GM12878 (cell line): ENCODE measurements around the gene ADPRS. TPM values are rescaled to one million over a fixed set of nuclear protein-coding genes. Genes with fewer than 3 reads are reported as not detected.

ENCODE experiments used
- ATAC-seq: fragments of 200-7000 bp; cut with Tn5 transposase; 3 replicates; pipeline ENCODE4 v1.9.1; 2020; ENCODE audit warnings: mild to moderate bottlenecking, moderate library complexity
- BruUV-seq: library from RNA; stranded (reverse); fragments of 400-500 nt; replicated peaks from 2 replicates; lab custom pipeline; 2021; lab: Mats Ljungman, UMichigan
- CTCF ChIA-PET: fragments of 300-600 bp; sonication (Branson Sonifier 250); formaldehyde crosslinking; extraction: SDS; loops from one replicate; lab custom pipeline; 2021; ENCODE audit warnings: inconsistent platforms; lab: Yijun Ruan, JAX
- POLR2A ChIA-PET: fragments of 350-600 bp; formaldehyde crosslinking; extraction: SDS; loops from one replicate; lab custom pipeline; 2021; ENCODE audit warnings: inconsistent platforms; lab: Charles Lee
- RAD21 ChIA-PET: fragments of 300-600 bp; sonication (Branson Sonifier 250); formaldehyde crosslinking; loops from one replicate; lab custom pipeline; 2023; ENCODE audit warnings: antibody characterized with exemption; ENCODE audit not compliant: unreplicated experiment; lab: Charles Lee
- SMC1A ChIA-PET: fragments of 300-600 bp; sonication (Branson Sonifier 250); formaldehyde crosslinking; loops from one replicate; lab custom pipeline; 2023; ENCODE audit not compliant: unreplicated experiment, uncharacterized antibody; lab: Charles Lee
- DNase-seq: peaks from one replicate; pipeline ENCODE4 v3.0.0-alpha.2; 2011; ENCODE audit warnings: low read depth, low spot score
- FAIRE-seq: peaks from 3 replicates; lab custom pipeline; 2011; peaks lifted over from hg19 to GRCh38; lab: Jason Lieb, UNC
- H2AFZ ChIP-seq: 2 replicates; pipeline ENCODE4 v1.6.0; 2011; ENCODE audit warnings: low read depth, low read length, control low read depth; ENCODE audit not compliant: control insufficient read depth
- H3K27ac ChIP-seq: 2 replicates; pipeline ENCODE4 v1.5.1; 2011; ENCODE audit warnings: control low read depth; ENCODE audit not compliant: control insufficient read depth, insufficient read depth
- H3K27me3 ChIP-seq, 2 experiments: replicated peaks in 1 of 2; 2 replicates each; pipeline versions ENCODE4 v1.6.0 to v1.6.1; 2011; ENCODE audit warnings: low read length in 1 of 2; ENCODE audit not compliant: control insufficient read depth in 2 of 2, insufficient read depth in 2 of 2
- H3K36me3 ChIP-seq, 2 experiments: 2 replicates each; pipeline ENCODE4 v1.5.1; 2011; ENCODE audit warnings: low read length in 1 of 2; ENCODE audit not compliant: control insufficient read depth in 2 of 2, insufficient read depth in 2 of 2
- H3K4me1 ChIP-seq: 2 replicates; pipeline ENCODE4 v1.6.1; 2011; ENCODE audit warnings: mild to moderate bottlenecking, low read length, moderate library complexity, mixed read lengths; ENCODE audit not compliant: control insufficient read depth, insufficient read depth
- H3K4me2 ChIP-seq: 2 replicates; pipeline ENCODE4 v1.6.0; 2011; ENCODE audit warnings: control low read depth; ENCODE audit not compliant: control insufficient read depth, insufficient read depth
- H3K4me3 ChIP-seq: fragments of 200-600 bp; sonication (generic); 2 replicates; pipeline ENCODE4 v1.5.1; 2016
- H3K79me2 ChIP-seq: 2 replicates; pipeline ENCODE4 v1.6.0; 2011; ENCODE audit warnings: low read length; ENCODE audit not compliant: control insufficient read depth, insufficient read depth
- H3K9ac ChIP-seq: 2 replicates; pipeline ENCODE4 v1.8.0; 2011; ENCODE audit warnings: low read length, control low read depth, mixed read lengths; ENCODE audit not compliant: control insufficient read depth, insufficient read depth
- H3K9me3 ChIP-seq: replicated peaks from 3 replicates; pipeline ENCODE4 v1.5.1; 2011; ENCODE audit warnings: mild to moderate bottlenecking, low read length; ENCODE audit not compliant: control insufficient read depth, insufficient read depth
- H4K20me1 ChIP-seq: 2 replicates; pipeline ENCODE4 v1.6.0; 2011; ENCODE audit not compliant: control insufficient read depth, insufficient read depth
- KDM1A ChIP-seq: fragments of 200-600 bp; sonication (generic); IDR thresholded peaks from 2 replicates; pipeline ENCODE4 v1.6.1; 2016; ENCODE audit warnings: borderline replicate concordance
- POLR2A ChIP-seq: IDR thresholded peaks from 2 replicates; pipeline ENCODE4 v1.6.1; 2011; ENCODE audit warnings: low read depth, mild to moderate bottlenecking, low read length
- WGBS: methylation state at CpG from one replicate; pipeline ENCODE4 v1.1.6; 2016; ENCODE audit warnings: low lambda C conversion rate; ENCODE audit not compliant: insufficient replicate concordance, insufficient coverage; ENCODE audit errors: missing lambda C conversion rate; 5-methylcytosine and 5-hydroxymethylcytosine counted together
- in situ Hi-C: fragments of 300-500 bp; cut with MboI; formaldehyde crosslinking; loops from 9 replicates; pipeline ENCODE4 v1.14.3; 2018; ENCODE audit warnings: mixed read lengths
- intact Hi-C: fragments of 100-400 bp; cut with micrococcal nuclease; formaldehyde crosslinking; loops from one replicate; pipeline ENCODE4 v1.14.2; 2022; ENCODE audit not compliant: unreplicated experiment
- polyA plus RNA-seq, 11 experiments: library from polyadenylated mRNA; depleted of rRNA in 4 of 11; unstranded in 6 of 11; stranded (reverse) in 5 of 11; fragments of >200 nt; fragmentation: Nextera tagmentation in 4 of 11; fragmentation: Illumina TruSeq in 1 of 11; extraction: Ambion mirVana in 4 of 11; extraction: Trizol in 1 of 11; gene quantifications; 1 replicate in 1 of 11; 2 replicates in 10 of 11; pipeline versions ENCODE4 v1.2.1 to v1.2.3, GENCODE V29; 2011 to 2016; ENCODE audit warnings: inconsistent platforms in 2 of 11, missing spikeins in 2 of 11, low read depth in 1 of 11
- total RNA-seq, 4 experiments: library from RNA; depleted of rRNA in 3 of 4; stranded (reverse); fragments of >200 nt in 3 of 4; fragmentation: Illumina TruSeq in 1 of 4; extraction: Trizol in 1 of 4; gene quantifications; 2 replicates each; pipeline versions ENCODE4 v1.2.1 to v1.2.3, GENCODE V29; 2013 to 2021
- TF ChIP-seq, protein P1 (sequence below): IDR thresholded peaks from 2 replicates; pipeline ENCODE4 v1.6.1; 2012; ENCODE audit warnings: improper control_type of control experiment, low read depth, low read length; ENCODE audit not compliant: insufficient replicate concordance

The ADPRS gene
- total and polyA plus RNA-seq, 10 of the 15 experiments (the other 5 are each of a cell fraction or from before 2014, with no cell fraction given) = 7.6 to 57.6 (median 39.1) TPM

DNA sequence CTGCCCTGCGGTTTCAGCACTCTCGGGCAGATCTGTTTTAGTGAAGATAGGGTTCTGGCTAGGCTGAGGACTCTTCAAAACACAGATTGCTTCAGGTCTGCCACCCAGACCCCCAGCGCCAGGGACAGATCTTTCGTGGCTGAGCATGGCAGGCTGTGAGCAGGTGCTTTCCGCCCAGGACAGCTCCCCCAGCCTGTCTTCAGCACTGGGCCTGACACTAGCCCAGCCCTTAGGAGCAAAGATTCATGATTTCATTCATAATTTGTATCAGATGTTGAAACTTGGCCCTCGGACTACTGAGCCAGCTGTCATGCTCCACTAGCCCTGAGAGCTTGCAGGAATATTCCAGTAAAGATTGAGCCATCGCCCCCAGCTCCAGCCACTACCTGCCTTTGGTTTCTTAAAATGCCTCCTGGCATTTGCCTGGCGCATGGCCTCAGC, 5.9 kb downstream of the ADPRS start:
- WGBS = 75% methylated on average over 8 of the region's 8 CpGs
- ChIA-PET POLR2A (no interaction called here), RAD21 (interaction anchor here (0.9 to 1.3 kb wide), 3 partner anchors 40 to 326 kb away, joined by 3 to 7 read pairs (median 4); no protein-coding TSS in a partner anchor), SMC1A (interaction anchor here (0.6 to 1.6 kb wide), 7 partner anchors 40 to 523 kb away, joined by 3 to 8 read pairs (median 3); partner anchors contain the start of gene TRAPPC3), CTCF (interaction anchor here (1.8 to 2.6 kb wide), 3 partner anchors 40 to 94 kb away, joined by 7 to 14 read pairs (median 8); partner anchors contain the start of gene TRAPPC3)
- Histone ChIP-seq H3K79me2 (peaks cover 11% of the 10 kb centered on the region), H3K9ac (no peak overlapping the region), H3K4me3 (no peak overlapping the region), H2AFZ (no peak overlapping the region), H3K27me3 (no peaks in the 10 kb centered on the region), H3K4me2 (no peak overlapping the region), H3K4me1 (no peaks in the 10 kb centered on the region), H3K36me3 (peaks cover 17 to 19% of the 10 kb centered on the region in 2 experiments), H4K20me1 (no peaks in the 10 kb centered on the region), H3K27ac (no peak overlapping the region), H3K9me3 (no peaks in the 10 kb centered on the region)
- TF ChIP-seq, protein P1, sequence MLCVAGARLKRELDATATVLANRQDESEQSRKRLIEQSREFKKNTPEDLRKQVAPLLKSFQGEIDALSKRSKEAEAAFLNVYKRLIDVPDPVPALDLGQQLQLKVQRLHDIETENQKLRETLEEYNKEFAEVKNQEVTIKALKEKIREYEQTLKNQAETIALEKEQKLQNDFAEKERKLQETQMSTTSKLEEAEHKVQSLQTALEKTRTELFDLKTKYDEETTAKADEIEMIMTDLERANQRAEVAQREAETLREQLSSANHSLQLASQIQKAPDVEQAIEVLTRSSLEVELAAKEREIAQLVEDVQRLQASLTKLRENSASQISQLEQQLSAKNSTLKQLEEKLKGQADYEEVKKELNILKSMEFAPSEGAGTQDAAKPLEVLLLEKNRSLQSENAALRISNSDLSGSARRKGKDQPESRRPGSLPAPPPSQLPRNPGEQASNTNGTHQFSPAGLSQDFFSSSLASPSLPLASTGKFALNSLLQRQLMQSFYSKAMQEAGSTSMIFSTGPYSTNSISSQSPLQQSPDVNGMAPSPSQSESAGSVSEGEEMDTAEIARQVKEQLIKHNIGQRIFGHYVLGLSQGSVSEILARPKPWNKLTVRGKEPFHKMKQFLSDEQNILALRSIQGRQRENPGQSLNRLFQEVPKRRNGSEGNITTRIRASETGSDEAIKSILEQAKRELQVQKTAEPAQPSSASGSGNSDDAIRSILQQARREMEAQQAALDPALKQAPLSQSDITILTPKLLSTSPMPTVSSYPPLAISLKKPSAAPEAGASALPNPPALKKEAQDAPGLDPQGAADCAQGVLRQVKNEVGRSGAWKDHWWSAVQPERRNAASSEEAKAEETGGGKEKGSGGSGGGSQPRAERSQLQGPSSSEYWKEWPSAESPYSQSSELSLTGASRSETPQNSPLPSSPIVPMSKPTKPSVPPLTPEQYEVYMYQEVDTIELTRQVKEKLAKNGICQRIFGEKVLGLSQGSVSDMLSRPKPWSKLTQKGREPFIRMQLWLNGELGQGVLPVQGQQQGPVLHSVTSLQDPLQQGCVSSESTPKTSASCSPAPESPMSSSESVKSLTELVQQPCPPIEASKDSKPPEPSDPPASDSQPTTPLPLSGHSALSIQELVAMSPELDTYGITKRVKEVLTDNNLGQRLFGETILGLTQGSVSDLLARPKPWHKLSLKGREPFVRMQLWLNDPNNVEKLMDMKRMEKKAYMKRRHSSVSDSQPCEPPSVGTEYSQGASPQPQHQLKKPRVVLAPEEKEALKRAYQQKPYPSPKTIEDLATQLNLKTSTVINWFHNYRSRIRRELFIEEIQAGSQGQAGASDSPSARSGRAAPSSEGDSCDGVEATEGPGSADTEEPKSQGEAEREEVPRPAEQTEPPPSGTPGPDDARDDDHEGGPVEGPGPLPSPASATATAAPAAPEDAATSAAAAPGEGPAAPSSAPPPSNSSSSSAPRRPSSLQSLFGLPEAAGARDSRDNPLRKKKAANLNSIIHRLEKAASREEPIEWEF = no peak
- TF ChIP-seq KDM1A (no peak), POLR2A (0 out of 2 replicates have a peak, but pooled peaks have one; percentile 7)
- BruUV-seq = no TSS peak
- ATAC-seq (no peak), DNase-seq (no peak), FAIRE-seq (no peak)
- intact Hi-C loops = loop anchor here (5.0 kb wide), 1 partner anchor 328 kb away; no protein-coding TSS in a partner anchor
- in situ Hi-C loops = loop anchor here (5.0 kb wide), 2 partner anchors 48 to 93 kb away; no protein-coding TSS in a partner anchor
